Smooth muscle cell (in vitro differentiated cells): ENCODE results near the gene MYO3B. TPM values are rescaled to one million over a fixed set of nuclear protein-coding genes. Genes with fewer than 3 reads are reported as not detected.
A peak's percentile ranks its signal among the peaks of the same experiment; 100 is the strongest.
"Not testable (repeated sequence)": the region's sequence is repeated elsewhere in the genome, so short reads cannot be mapped to it uniquely, and the experiment has no call there.

Source experiments
- DNase-seq: peaks from one replicate; lab custom pipeline; 2025; ENCODE audit not compliant: unreplicated experiment; lab: John Stamatoyannopoulos, UW
- H2AFZ ChIP-seq: fragments of 200-600 bp; sonication (generic); 2 replicates; pipeline ENCODE4 v1.6.0; 2016; ENCODE audit warnings: antibody characterized with exemption, low read depth, mild to moderate bottlenecking
- H3F3A ChIP-seq: fragments of 200-600 bp; sonication (generic); 2 replicates; pipeline ENCODE4 v1.6.0; 2017; ENCODE audit warnings: antibody characterized with exemption, low read depth
- H3K27ac ChIP-seq: fragments of 200-600 bp; sonication (generic); 2 replicates; pipeline ENCODE4 v1.5.1; 2016; ENCODE audit warnings: low read depth, mild to moderate bottlenecking
- H3K27me3 ChIP-seq: fragments of 200-600 bp; sonication (generic); 2 replicates; pipeline ENCODE4 v1.6.1; 2016; ENCODE audit warnings: low read depth, mild to moderate bottlenecking
- H3K36me3 ChIP-seq: fragments of 200-600 bp; sonication (generic); 2 replicates; pipeline ENCODE4 v1.5.1; 2016; ENCODE audit warnings: low read depth
- H3K4me1 ChIP-seq: fragments of 200-600 bp; sonication (generic); 2 replicates; pipeline ENCODE4 v1.5.1; 2016; ENCODE audit warnings: low read depth
- H3K4me2 ChIP-seq: fragments of 200-600 bp; sonication (generic); 2 replicates; pipeline ENCODE4 v1.6.0; 2016; ENCODE audit warnings: mild to moderate bottlenecking
- H3K4me3 ChIP-seq: fragments of 200-600 bp; sonication (generic); 2 replicates; pipeline ENCODE4 v1.5.1; 2016; ENCODE audit warnings: mild to moderate bottlenecking
- H3K79me2 ChIP-seq: fragments of 200-600 bp; sonication (generic); 2 replicates; pipeline ENCODE4 v1.6.0; 2016; ENCODE audit warnings: low read depth, mild to moderate bottlenecking
- H3K9ac ChIP-seq: fragments of 200-600 bp; sonication (generic); 2 replicates; pipeline ENCODE4 v1.6.0; 2016; ENCODE audit warnings: low read depth
- H3K9me3 ChIP-seq: fragments of 200-600 bp; sonication (generic); replicated peaks from 2 replicates; pipeline ENCODE4 v1.5.1; 2016; ENCODE audit warnings: low read depth
- H4K20me1 ChIP-seq: fragments of 200-600 bp; sonication (generic); 2 replicates; pipeline ENCODE4 v1.6.0; 2016; ENCODE audit warnings: low read depth
- WGBS: methylation state at CpG from one replicate; pipeline ENCODE4 v1.1.7; 2016; ENCODE audit warnings: low lambda C conversion rate; 5-methylcytosine and 5-hydroxymethylcytosine counted together
- polyA plus RNA-seq: library from polyadenylated mRNA; unstranded; fragments of >200 nt; fragmentation: Nextera tagmentation; extraction: Ambion mirVana; gene quantifications from 2 replicates; pipeline ENCODE4 v1.2.1, GENCODE V29; 2016
- total RNA-seq: library from RNA; depleted of rRNA; stranded (reverse); fragments of >200 nt; gene quantifications from 2 replicates; pipeline ENCODE4 v1.2.3, GENCODE V29; 2014
- TF ChIP-seq, protein P1 (sequence below): fragments of 200-600 bp; sonication (generic); IDR thresholded peaks from 2 replicates; pipeline ENCODE4 v1.5.1; 2017; ENCODE audit warnings: borderline replicate concordance, mild to moderate bottlenecking, antibody characterized with exemption; ENCODE audit not compliant: insufficient read depth, poor library complexity, severe bottlenecking

The MYO3B gene
- total and polyA plus RNA-seq, 2 experiments from 2014 or later, result 0.47 to 3.1 TPM

- DNase-seq, result no peak
- TF ChIP-seq, protein P1, sequence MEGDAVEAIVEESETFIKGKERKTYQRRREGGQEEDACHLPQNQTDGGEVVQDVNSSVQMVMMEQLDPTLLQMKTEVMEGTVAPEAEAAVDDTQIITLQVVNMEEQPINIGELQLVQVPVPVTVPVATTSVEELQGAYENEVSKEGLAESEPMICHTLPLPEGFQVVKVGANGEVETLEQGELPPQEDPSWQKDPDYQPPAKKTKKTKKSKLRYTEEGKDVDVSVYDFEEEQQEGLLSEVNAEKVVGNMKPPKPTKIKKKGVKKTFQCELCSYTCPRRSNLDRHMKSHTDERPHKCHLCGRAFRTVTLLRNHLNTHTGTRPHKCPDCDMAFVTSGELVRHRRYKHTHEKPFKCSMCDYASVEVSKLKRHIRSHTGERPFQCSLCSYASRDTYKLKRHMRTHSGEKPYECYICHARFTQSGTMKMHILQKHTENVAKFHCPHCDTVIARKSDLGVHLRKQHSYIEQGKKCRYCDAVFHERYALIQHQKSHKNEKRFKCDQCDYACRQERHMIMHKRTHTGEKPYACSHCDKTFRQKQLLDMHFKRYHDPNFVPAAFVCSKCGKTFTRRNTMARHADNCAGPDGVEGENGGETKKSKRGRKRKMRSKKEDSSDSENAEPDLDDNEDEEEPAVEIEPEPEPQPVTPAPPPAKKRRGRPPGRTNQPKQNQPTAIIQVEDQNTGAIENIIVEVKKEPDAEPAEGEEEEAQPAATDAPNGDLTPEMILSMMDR, result no peak
- Histone ChIP-seq H3K9ac (no peak overlapping the region), H3K4me1 (no peaks in the 10 kb centered on the region), H3K9me3 (no peaks in the 10 kb centered on the region), H3K4me3 (no peak overlapping the region), H3F3A (no peaks in the 10 kb centered on the region), H3K27ac (no peak overlapping the region), H3K27me3 (no peaks in the 10 kb centered on the region), H4K20me1 (no peaks in the 10 kb centered on the region), H2AFZ (no peak overlapping the region), H3K36me3 (no peaks in the 10 kb centered on the region), H3K4me2 (no peak overlapping the region), H3K79me2 (no peaks in the 10 kb centered on the region)
- 96% methylated on average over 8 of the region's 8 CpGs for WGBS
Measured at GRCh38 chr2:170466632-170467031, 288.7 kb downstream of the MYO3B start.

DNA sequence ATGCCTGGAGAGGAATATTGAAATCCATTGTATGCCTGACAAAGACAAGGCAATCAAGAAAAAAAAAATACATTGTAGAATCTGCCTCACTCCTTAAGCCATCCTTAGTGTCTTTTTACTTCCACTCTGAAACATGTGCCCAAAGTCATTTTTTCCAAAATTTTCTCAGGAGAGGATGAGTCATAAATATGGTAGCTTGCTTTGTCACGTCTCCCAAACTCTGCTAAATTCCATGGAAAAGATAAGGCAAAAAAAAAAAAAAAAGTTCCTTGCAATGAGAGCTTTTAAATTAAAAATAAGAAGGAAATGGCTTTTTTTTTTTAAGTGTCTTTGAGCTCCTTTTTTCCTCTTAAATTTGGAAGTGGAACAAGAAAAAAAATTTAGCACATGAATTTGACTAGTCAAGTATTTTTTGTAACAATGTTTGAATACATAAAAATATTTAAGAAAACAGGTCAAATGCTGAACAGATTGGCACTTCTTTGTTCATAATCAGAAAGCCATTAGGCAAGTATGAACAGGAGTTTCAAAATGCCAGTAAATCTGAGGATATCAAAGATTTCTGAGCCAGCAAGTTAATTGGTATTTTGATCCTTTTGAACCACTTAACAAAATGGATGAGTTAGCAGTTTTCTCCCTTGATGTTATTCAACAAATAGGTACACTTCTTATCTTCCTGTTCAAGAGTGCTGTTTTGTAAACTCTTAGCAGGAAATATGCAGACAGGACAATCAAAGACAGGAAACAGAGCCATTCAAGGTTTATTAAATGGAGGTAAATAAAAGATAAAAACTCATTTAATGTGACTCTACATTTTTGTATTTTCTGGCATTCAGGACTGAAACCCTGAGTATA lies 289.8 kb downstream of the MYO3B start:
- Histone ChIP-seq H3K4me1 (no peaks in the 10 kb centered on the region), H3K36me3 (no peaks in the 10 kb centered on the region), H3K9me3 (no peaks in the 10 kb centered on the region), H3K4me3 (no peak overlapping the region), H3K27me3 (no peaks in the 10 kb centered on the region), H3K79me2 (no peaks in the 10 kb centered on the region), H3F3A (no peaks in the 10 kb centered on the region), H4K20me1 (no peaks in the 10 kb centered on the region), H3K9ac (no peak overlapping the region), H3K27ac (no peak overlapping the region), H2AFZ (peak overlapping the region; percentile 8), H3K4me2 (peak overlapping the region; percentile 37)
- 13% methylated on average over 1 of the region's 1 CpG for WGBS
- no peak for DNase-seq
- TF ChIP-seq, protein P1, result no peak

GRCh38 chr2:170468557-170468956 lies 290.6 kb downstream of the MYO3B start:
- TF ChIP-seq, protein P1, result no peak
- no peak for DNase-seq
- Histone ChIP-seq H3K79me2 (no peaks in the 10 kb centered on the region), H3K9ac (no peak overlapping the region), H2AFZ (peak overlapping the region; percentile 8), H3K4me3 (no peak overlapping the region), H3K9me3 (no peaks in the 10 kb centered on the region), H3K4me2 (no peak overlapping the region), H3K27ac (no peak overlapping the region), H4K20me1 (no peaks in the 10 kb centered on the region), H3K36me3 (no peaks in the 10 kb centered on the region), H3F3A (no peaks in the 10 kb centered on the region), H3K27me3 (no peaks in the 10 kb centered on the region), H3K4me1 (no peaks in the 10 kb centered on the region)
- WGBS, result 96% methylated on average over 4 of the region's 4 CpGs

DNA sequence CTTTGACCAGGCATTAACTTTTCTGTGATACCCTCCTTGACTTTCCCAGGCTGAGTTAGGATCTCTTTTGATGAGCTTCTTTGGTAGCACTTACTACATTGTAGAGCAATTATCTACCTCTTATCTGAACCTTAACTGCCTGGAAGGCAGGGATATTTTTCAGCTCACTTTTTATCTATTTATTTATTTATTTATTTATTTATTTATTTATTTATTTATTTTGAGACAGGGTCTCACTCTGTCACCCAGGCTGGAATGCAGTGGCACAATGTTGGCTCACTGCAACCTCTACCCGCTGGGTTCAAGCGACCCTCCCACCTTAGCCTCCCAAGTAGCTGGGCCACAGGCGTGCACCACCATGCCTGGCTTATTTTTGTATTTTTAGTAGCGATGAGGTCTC lies 294.6 kb downstream of the MYO3B start:
- WGBS, result 95% methylated on average over 4 of the region's 4 CpGs
- not testable (repeated sequence) for H3K27me3 ChIP-seq, H3K79me2 ChIP-seq, DNase-seq, H3K9ac ChIP-seq, H3K4me1 ChIP-seq, H3K36me3 ChIP-seq, H3F3A ChIP-seq, H3K4me3 ChIP-seq, H3K27ac ChIP-seq, H3K9me3 ChIP-seq, H3K4me2 ChIP-seq, H2AFZ ChIP-seq, H4K20me1 ChIP-seq
